ENCODE measurements around the gene MYEOV. TPM values are rescaled to one million over a fixed set of nuclear protein-coding genes. Genes with fewer than 3 reads are reported as not detected.

The MYEOV gene
- total and polyA plus RNA-seq, 4 donors, result 0.39 TPM; not detected in 3

DNA sequence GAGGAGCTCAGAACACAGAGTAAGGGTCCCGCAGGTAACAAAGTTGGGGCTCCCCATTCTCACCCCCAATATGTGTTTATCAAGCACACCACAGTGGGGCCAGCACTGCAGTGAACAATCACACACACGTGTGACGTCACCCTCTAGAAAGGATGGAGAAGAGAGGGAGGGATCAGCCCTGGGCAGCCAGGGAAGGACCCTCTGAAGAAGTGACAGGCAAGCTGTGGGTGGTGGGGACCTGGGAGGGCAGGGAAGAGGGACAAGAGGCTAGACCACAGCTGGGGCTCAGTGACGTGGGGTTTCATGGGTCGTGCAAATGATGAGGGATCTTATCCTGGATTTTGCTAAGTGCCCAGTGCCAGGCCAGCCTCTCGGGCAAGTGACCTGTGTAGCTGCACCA lies 28.7 kb upstream of the MYEOV start:
- H3K4me1 ChIP-seq (ENCODE audit: control insufficient read depth, insufficient read depth, low read length), result peaks cover 17% of the 10 kb centered on the region
- H3K36me3 ChIP-seq (ENCODE audit: control insufficient read depth, insufficient read depth, low read length), result peaks cover 2% of the 10 kb centered on the region
- no peaks in the 10 kb centered on the region for H3K9me3 ChIP-seq (ENCODE audit: control insufficient read depth, insufficient read depth, low read length)
- no peak overlapping the region for H3K4me3 ChIP-seq (ENCODE audit: low read depth, low read length)
- DNase-seq (ENCODE audit: low read depth in 4 of 6, low spot score in 6 of 6), result no peak
- no peak overlapping the region for H3K27ac ChIP-seq (ENCODE audit: low read depth, low read length)
- 85% methylated on average over 5 of the region's 6 CpGs for WGBS (ENCODE audit: insufficient coverage)
- no peaks in the 10 kb centered on the region for H3K27me3 ChIP-seq (ENCODE audit: control insufficient read depth, insufficient read depth, low read length)

DNA sequence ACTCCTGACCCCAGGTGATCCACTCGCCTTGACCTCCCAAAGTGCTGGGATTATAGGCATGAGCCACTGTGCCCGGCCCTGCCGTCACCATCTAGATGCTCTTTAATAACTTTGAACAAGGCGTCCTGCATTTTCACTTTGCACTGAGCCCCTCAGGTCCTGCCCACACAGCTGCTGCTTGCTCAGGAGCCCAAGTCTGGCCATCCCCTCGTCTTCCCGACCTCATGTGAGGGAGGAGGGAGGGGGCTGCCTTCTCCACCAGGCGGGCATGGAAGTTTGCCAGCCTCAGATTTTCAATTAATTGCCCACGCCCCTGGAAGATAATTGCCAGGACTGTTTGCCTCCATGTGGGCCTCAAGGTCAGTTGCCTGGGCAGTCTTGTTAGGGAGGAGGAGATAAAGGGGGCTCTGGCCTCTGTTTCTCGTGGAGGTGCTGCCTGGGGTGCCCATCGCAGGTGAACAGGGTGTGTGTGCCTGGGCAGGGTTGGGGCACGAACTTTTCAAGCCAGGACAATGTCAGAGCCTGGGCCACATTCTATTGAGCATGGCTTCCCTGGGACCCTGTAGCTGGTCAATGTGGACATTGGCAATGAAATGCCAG lies 27.9 kb upstream of the MYEOV start:
- no peak overlapping the region for H3K4me3 ChIP-seq (ENCODE audit: low read depth, low read length)
- DNase-seq (ENCODE audit: low read depth in 4 of 6, low spot score in 6 of 6), result no peak
- no peak overlapping the region for H3K27ac ChIP-seq (ENCODE audit: low read depth, low read length)
- H3K4me1 ChIP-seq (ENCODE audit: control insufficient read depth, insufficient read depth, low read length), result peaks cover 17% of the 10 kb centered on the region
- no peaks in the 10 kb centered on the region for H3K27me3 ChIP-seq (ENCODE audit: control insufficient read depth, insufficient read depth, low read length)
- WGBS (ENCODE audit: insufficient coverage), result 74% methylated on average over 8 of the region's 11 CpGs
- H3K36me3 ChIP-seq (ENCODE audit: control insufficient read depth, insufficient read depth, low read length), result peaks cover 2% of the 10 kb centered on the region
- no peaks in the 10 kb centered on the region for H3K9me3 ChIP-seq (ENCODE audit: control insufficient read depth, insufficient read depth, low read length)

DNA sequence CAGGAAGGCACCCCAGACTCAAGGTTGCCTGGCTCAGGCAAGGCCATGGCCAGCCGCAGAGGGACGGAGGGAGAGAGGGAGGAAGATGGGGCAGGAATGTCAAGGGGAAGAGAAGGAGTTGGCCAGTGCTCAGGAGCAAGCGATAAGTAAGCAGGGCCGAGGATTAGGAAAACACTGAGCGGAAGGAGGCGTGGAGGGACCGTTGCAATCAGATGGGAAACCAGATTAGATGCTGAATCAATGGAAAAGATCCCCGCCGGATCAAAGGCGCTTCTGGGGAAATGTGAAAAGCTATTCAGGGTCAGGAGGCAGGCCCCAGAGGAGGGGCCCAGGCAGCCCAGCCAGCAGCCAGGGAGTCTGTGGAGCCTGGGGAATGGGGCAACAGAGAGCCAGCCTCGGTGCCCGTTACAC lies 26.6 kb upstream of the MYEOV start:
- Histone ChIP-seq H3K4me3 (ENCODE audit: low read depth, low read length) (no peak overlapping the region), H3K27me3 (ENCODE audit: control insufficient read depth, insufficient read depth, low read length) (no peaks in the 10 kb centered on the region), H3K27ac (ENCODE audit: low read depth, low read length) (no peak overlapping the region), H3K36me3 (ENCODE audit: control insufficient read depth, insufficient read depth, low read length) (peaks cover 2% of the 10 kb centered on the region), H3K9me3 (ENCODE audit: control insufficient read depth, insufficient read depth, low read length) (no peaks in the 10 kb centered on the region), H3K4me1 (ENCODE audit: control insufficient read depth, insufficient read depth, low read length) (peaks cover 17% of the 10 kb centered on the region)
- DNase-seq (ENCODE audit: low read depth in 4 of 6, low spot score in 6 of 6), result no peak
- WGBS (ENCODE audit: insufficient coverage), result 78% methylated on average over 12 of the region's 12 CpGs

DNA sequence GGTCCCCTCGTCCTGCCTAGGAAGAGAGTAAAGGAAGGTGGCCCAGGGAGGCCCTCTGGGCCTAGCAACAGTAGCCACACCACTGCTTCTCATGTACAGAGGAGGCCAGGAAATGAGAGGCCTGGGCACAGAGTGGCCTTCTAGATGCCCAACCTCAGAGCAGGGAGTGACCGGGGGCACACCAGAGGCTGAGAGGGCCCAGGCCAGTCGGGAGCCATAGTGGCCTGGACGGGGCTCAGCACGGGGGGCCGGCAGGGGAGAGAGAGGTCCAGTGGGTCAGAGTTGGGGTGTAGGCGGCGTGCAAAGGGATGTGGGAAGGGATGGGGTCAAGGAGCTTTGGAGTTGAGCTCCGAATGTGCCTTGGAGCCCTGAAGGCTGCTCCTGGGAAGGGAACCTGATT lies 25.0 kb upstream of the MYEOV start:
- H3K36me3 ChIP-seq (ENCODE audit: control insufficient read depth, insufficient read depth, low read length), result peaks cover 2% of the 10 kb centered on the region
- WGBS (ENCODE audit: insufficient coverage), result 92% methylated on average over 9 of the region's 9 CpGs
- no peaks in the 10 kb centered on the region for H3K27me3 ChIP-seq (ENCODE audit: control insufficient read depth, insufficient read depth, low read length)
- DNase-seq (ENCODE audit: low read depth in 4 of 6, low spot score in 6 of 6), result no peak
- H3K27ac ChIP-seq (ENCODE audit: low read depth, low read length), result no peak overlapping the region
- no peak overlapping the region for H3K4me3 ChIP-seq (ENCODE audit: low read depth, low read length)
- no peaks in the 10 kb centered on the region for H3K9me3 ChIP-seq (ENCODE audit: control insufficient read depth, insufficient read depth, low read length)
- peaks cover 14% of the 10 kb centered on the region for H3K4me1 ChIP-seq (ENCODE audit: control insufficient read depth, insufficient read depth, low read length)

DNA sequence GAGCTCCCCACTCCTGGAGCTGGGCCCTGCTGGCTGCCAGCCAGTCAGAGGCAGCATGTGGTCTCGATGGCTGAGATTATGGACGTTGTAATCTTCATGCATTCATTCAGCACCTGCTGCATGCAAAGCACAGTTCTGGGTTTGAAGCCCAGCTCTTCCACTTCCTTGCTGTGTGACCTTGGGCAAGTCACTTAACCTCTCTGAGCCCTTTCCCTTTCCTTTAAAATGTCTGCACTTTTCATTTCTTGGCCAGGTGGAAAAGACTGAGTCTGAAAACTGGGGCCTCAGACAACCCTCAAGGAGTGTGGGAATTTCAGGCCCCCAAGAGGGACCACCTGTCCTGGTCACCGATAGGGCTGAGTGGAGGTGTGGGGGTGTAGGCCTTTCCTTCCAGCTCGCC lies 24.6 kb upstream of the MYEOV start:
- Histone ChIP-seq H3K36me3 (ENCODE audit: control insufficient read depth, insufficient read depth, low read length) (peaks cover 2% of the 10 kb centered on the region), H3K4me1 (ENCODE audit: control insufficient read depth, insufficient read depth, low read length) (peaks cover 14% of the 10 kb centered on the region), H3K27ac (ENCODE audit: low read depth, low read length) (no peak overlapping the region), H3K27me3 (ENCODE audit: control insufficient read depth, insufficient read depth, low read length) (no peaks in the 10 kb centered on the region), H3K9me3 (ENCODE audit: control insufficient read depth, insufficient read depth, low read length) (no peaks in the 10 kb centered on the region), H3K4me3 (ENCODE audit: low read depth, low read length) (no peak overlapping the region)
- WGBS (ENCODE audit: insufficient coverage), result 82% methylated on average over 3 of the region's 4 CpGs
- no peak for DNase-seq (ENCODE audit: low read depth in 4 of 6, low spot score in 6 of 6)

DNA sequence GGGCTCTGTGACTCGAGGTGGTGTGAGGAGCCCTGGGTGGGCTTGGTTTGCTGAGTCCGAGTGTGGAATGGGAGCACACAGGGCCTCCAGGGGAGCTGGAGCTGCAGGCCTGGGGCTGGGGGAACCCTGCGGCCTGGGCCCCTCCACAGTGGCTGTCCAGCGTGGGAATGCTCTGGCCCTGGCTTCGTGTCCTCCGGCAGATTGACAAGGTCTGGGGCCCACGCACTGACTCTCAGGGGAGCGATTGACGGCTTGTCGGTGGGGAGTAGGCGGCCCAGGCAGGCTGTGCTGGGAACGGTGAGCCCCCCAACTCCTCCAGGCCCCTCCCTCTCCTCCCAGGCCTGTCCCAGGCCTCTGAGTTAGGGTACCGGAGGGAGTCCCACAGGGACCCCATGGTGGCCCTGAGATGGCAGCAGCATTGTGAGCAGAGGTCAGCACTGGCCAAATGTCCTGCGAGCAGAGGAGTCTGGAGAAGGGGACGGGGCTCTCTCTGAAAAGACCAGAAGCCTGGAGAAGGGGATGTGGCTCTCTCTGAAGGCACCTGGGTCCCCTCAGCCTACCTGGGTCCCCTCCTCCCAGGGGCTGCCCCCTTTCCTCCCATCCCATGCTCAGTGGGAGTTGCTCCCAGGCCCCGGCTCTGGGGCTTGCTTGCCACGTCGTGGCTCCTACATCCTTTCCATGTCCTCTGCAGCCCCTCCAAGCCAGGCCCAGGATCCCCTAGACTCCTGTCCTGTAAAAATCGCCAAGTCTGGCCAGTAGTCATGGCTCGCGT lies 23.8 kb upstream of the MYEOV start:
- Histone ChIP-seq H3K4me1 (ENCODE audit: control insufficient read depth, insufficient read depth, low read length) (peaks cover 19% of the 10 kb centered on the region), H3K9me3 (ENCODE audit: control insufficient read depth, insufficient read depth, low read length) (no peaks in the 10 kb centered on the region), H3K36me3 (ENCODE audit: control insufficient read depth, insufficient read depth, low read length) (peaks cover 2% of the 10 kb centered on the region), H3K27ac (ENCODE audit: low read depth, low read length) (no peak overlapping the region), H3K4me3 (ENCODE audit: low read depth, low read length) (no peak overlapping the region), H3K27me3 (ENCODE audit: control insufficient read depth, insufficient read depth, low read length) (no peaks in the 10 kb centered on the region)
- no peak for DNase-seq (ENCODE audit: low read depth in 4 of 6, low spot score in 6 of 6)
- 83% methylated on average over 21 of the region's 21 CpGs for whole genome bisulfite sequencing (ENCODE audit: insufficient coverage)

DNA sequence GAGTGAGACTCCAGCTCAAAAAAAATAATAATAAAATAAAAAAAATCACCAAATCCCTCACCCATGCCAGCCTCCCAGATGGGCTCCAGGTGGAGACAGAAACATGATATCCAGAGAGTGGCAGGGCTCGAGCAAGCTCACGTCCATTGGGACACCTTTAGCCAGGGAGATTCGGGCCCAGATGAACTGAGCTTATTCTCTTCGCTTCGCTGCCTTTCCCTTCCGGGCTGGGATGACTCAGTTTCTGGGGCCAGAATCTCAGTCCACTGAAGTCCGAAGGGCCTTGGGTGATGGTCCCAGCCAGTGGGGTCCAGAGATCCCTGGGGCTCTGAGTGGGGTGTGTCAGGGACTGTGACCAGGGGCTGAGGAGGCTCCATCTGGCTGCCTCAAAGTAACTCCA lies 23.0 kb upstream of the MYEOV start:
- no peak for DNase-seq (ENCODE audit: low read depth in 4 of 6, low spot score in 6 of 6)
- WGBS (ENCODE audit: insufficient coverage), result 92% methylated on average over 7 of the region's 7 CpGs
- Histone ChIP-seq H3K27ac (ENCODE audit: low read depth, low read length) (no peak overlapping the region), H3K27me3 (ENCODE audit: control insufficient read depth, insufficient read depth, low read length) (no peaks in the 10 kb centered on the region), H3K9me3 (ENCODE audit: control insufficient read depth, insufficient read depth, low read length) (no peaks in the 10 kb centered on the region), H3K4me1 (ENCODE audit: control insufficient read depth, insufficient read depth, low read length) (peaks cover 19% of the 10 kb centered on the region), H3K36me3 (ENCODE audit: control insufficient read depth, insufficient read depth, low read length) (peaks cover 2% of the 10 kb centered on the region), H3K4me3 (ENCODE audit: low read depth, low read length) (no peak overlapping the region)

DNA sequence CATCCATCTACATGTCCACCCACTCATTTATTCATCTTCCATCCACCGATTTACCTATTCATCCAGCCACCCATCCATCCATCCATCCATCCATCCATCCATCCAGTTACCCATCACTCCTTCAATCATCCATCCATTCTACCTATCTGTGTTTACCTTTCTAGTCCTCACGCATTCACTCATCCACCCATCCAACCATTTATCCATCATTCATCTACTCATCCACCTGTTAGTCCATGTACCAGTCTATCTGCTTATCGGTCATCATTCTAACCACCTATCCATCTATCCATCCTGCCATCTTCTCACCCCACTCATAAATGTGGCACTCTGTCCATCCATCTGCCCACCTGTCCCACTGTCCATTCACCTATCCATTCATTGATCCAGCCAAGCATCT lies 21.9 kb upstream of the MYEOV start:
- peaks cover 2% of the 10 kb centered on the region for H3K36me3 ChIP-seq (ENCODE audit: control insufficient read depth, insufficient read depth, low read length)
- H3K27ac ChIP-seq (ENCODE audit: low read depth, low read length), result no peak overlapping the region
- no peak overlapping the region for H3K4me3 ChIP-seq (ENCODE audit: low read depth, low read length)
- no peak for DNase-seq (ENCODE audit: low read depth in 4 of 6, low spot score in 6 of 6)
- no peaks in the 10 kb centered on the region for H3K9me3 ChIP-seq (ENCODE audit: control insufficient read depth, insufficient read depth, low read length)
- no peaks in the 10 kb centered on the region for H3K27me3 ChIP-seq (ENCODE audit: control insufficient read depth, insufficient read depth, low read length)
- H3K4me1 ChIP-seq (ENCODE audit: control insufficient read depth, insufficient read depth, low read length), result peaks cover 19% of the 10 kb centered on the region
- WGBS (ENCODE audit: insufficient coverage), result 94% methylated on average over 3 of the region's 3 CpGs

DNA sequence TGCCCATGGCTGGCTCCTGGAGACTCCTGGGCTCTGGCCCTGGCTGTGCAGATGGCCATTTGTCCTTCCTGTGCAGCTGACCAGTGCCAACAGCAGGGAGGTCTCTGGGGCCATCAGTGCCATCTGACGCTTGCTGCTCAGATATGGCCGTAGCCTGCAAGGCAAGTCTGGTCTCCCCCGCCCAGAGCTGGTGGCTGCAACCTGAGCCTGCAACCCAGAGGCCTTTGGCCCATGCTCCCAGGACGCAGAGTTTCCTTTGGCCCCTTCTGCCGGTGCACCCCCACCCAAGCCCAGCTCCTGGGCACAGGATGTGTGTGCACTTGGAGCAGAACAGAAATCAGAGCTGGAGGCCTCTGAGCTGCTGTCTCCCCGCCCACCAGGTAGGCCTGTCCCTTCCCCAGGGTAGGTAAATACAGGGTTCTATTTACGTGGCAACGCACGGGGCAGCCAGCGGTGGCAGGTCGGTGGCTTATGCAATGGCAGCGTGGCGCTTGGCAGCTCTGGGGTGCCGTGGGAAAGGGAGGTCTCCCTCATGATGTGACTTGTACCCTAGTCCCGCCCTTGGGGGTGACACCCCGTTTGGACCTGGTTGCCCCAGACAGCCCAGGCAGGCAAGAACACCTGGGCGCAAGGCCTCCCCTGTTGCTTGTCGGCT lies 21.0 kb upstream of the MYEOV start:
- Histone ChIP-seq H3K36me3 (ENCODE audit: control insufficient read depth, insufficient read depth, low read length) (peaks cover 2% of the 10 kb centered on the region), H3K27ac (ENCODE audit: low read depth, low read length) (no peak overlapping the region), H3K4me3 (ENCODE audit: low read depth, low read length) (no peak overlapping the region), H3K27me3 (ENCODE audit: control insufficient read depth, insufficient read depth, low read length) (no peaks in the 10 kb centered on the region), H3K4me1 (ENCODE audit: control insufficient read depth, insufficient read depth, low read length) (peaks cover 16% of the 10 kb centered on the region), H3K9me3 (ENCODE audit: control insufficient read depth, insufficient read depth, low read length) (no peaks in the 10 kb centered on the region)
- DNase-seq (ENCODE audit: low read depth in 4 of 6, low spot score in 6 of 6), result no peak
- WGBS (ENCODE audit: insufficient coverage), result 95% methylated on average over 18 of the region's 18 CpGs

DNA sequence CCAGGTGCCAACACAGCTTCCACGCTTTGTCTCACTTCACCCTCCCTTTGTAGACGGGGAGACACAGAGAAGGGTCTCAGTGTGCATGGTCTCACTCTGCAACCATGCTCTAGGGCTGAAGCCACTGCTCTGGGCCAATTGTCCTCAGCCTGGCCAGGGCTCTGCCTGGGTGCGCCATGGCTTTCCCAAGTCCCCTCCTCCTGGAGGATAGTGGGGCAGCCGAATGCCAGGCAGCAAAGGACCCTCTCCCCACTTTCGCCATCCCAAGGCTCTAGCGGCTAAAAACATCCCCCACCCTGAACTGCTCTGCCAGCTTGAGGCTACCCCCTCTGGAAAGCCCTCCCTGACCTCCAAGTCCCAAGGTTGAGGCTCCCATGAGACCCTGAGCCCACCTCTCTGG lies 20.4 kb upstream of the MYEOV start:
- H3K4me3 ChIP-seq (ENCODE audit: low read depth, low read length), result no peak overlapping the region

More for the DNA sequence above, 20.4 kb upstream of the MYEOV start:
- H3K27me3 ChIP-seq (ENCODE audit: control insufficient read depth, insufficient read depth, low read length), result no peaks in the 10 kb centered on the region
- peaks cover 14% of the 10 kb centered on the region for H3K4me1 ChIP-seq (ENCODE audit: control insufficient read depth, insufficient read depth, low read length)
- no peaks in the 10 kb centered on the region for H3K9me3 ChIP-seq (ENCODE audit: control insufficient read depth, insufficient read depth, low read length)
- WGBS (ENCODE audit: insufficient coverage), result 92% methylated on average over 6 of the region's 6 CpGs
- H3K36me3 ChIP-seq (ENCODE audit: control insufficient read depth, insufficient read depth, low read length), result peaks cover 2% of the 10 kb centered on the region
- no peak for DNase-seq (ENCODE audit: low read depth in 4 of 6, low spot score in 6 of 6)
- no peak overlapping the region for H3K27ac ChIP-seq (ENCODE audit: low read depth, low read length)
